Measurements from ENCODE around the gene PEX5L.

DNA sequence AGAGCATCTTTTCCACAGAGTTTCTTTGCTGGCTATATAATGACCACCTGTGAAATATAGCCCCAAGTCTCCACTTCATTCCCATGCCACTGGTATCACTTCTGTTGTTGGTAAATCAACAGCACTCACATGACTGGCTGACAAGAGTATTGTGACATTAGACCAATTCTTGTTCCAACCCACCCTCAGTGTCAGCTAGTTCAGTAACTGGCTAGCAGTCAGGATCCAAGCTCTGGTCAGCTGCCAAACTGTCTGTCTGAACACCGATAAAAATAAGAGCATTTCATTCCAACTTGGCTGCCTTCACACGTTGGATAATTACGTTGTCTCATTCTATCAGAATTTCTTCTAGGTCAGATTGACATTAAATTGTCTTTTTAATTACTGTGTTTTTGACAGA is 217.4 kb downstream of the PEX5L start:
- TF ChIP-seq, protein P1, sequence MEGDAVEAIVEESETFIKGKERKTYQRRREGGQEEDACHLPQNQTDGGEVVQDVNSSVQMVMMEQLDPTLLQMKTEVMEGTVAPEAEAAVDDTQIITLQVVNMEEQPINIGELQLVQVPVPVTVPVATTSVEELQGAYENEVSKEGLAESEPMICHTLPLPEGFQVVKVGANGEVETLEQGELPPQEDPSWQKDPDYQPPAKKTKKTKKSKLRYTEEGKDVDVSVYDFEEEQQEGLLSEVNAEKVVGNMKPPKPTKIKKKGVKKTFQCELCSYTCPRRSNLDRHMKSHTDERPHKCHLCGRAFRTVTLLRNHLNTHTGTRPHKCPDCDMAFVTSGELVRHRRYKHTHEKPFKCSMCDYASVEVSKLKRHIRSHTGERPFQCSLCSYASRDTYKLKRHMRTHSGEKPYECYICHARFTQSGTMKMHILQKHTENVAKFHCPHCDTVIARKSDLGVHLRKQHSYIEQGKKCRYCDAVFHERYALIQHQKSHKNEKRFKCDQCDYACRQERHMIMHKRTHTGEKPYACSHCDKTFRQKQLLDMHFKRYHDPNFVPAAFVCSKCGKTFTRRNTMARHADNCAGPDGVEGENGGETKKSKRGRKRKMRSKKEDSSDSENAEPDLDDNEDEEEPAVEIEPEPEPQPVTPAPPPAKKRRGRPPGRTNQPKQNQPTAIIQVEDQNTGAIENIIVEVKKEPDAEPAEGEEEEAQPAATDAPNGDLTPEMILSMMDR (IDR thresholded peaks at IDR 0.05) = no peak
- TF ChIP-seq POLR2A (IDR thresholded peaks at IDR 0.05) = no peak
